Frontal cortex (tissue), 4 donors: ENCODE results near the gene SPECC1L. TPM values are rescaled to one million over a fixed set of nuclear protein-coding genes. Genes with fewer than 3 reads are reported as not detected.
A peak's percentile ranks its signal among the peaks of the same experiment; 100 is the strongest.

Experiments used
- DNase-seq, 2 donors: peaks; one replicate each; pipeline ENCODE4 v3.0.0; 2012; ENCODE audit warnings: low spot score in 2 of 2
- FAIRE-seq: peaks from 2 replicates; lab custom pipeline; 2012; peaks lifted over from hg19 to GRCh38; lab: Jason Lieb, UNC
- total RNA-seq: library from RNA; depleted of rRNA; stranded (reverse); fragments of >200 nt; gene quantifications from one replicate; pipeline ENCODE4 v1.2.3, GENCODE V29; 2014
- donor health status: control.
- donor health status: control.
- donor health status: control.

Gene SPECC1L
- total RNA-seq, 1 donor from 2014 or later, result 47.7 TPM

- no peak for DNase-seq
- no peak for FAIRE-seq
Observed at GRCh38 chr22:24420072-24420976, 149.7 kb downstream of the SPECC1L start.

DNA sequence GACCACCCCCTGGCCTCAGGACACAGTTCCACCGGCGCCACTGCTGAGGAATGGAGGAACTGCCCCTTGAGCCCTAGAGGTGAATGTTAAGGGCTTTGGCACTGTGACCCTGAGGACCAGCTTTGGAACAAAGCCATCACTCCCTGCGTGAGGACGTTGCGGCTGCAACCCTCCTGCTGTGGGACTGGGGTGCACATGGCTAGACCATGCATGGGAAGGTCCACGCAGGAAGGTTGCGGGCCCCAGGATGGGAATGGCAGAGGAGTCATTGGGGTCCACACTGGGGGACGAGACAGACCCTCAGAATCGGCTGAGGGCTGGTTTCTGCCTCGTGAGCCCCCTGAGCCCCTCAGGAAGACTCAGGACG lies 150.3 kb downstream of the SPECC1L start:
- FAIRE-seq (no peak), DNase-seq (no peak)

DNA sequence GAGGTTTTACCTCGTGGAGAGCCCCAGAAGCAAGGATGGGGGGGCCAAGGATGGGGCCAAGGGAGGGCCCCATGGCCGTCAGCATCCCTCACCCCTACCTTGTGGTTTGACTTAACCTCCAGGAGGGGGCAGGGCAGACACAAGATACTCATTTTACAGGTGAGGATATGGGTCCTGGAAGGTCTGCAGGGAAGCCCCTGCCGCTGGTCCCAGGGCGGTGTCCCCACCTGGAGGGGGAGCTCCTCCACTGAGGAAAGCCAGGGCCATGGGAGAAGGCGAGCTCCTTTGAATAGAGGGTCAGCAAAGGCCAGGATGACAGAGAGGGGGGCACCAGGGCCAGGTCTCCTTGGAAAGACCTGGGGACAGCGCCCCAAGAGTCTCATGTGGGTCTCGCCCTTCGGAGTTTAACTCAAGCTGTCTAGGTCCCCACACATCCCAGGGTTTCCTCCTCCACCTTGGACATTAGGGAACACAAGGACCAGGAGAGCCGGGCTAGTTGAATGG lies 150.8 kb downstream of the SPECC1L start:
- FAIRE-seq, result no peak

DNA sequence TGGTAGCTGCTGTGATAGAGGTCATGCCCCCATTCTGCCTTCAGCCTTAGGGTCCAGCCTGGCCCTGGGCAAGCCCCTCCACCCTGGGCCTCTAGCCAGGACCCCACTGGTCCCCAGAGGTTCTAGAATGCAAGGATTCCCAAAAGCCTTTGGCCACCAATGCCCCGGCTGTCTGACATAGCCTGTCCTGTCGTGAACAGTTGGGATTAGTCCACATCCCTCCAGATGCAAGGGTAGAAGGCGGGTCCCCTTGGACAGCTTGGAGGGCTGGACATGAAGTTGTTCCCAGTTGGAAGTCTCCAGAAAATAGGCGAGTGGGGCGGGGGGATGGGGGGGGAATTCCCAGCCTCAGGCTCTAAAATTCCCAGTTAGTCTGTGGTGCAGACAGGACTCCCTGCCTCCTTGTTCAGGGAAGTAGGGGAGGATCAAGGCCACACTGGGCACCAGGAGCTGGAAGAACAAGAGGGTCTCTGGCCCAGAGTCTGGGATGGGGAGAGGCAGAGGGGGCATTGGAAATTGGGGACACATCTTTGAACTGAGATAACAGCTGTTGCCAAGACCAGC lies 151.6 kb downstream of the SPECC1L start:
- FAIRE-seq (no peak), DNase-seq (no peak)

More for the DNA sequence above, 150.8 kb downstream of the SPECC1L start:
- no peak for DNase-seq

- no peak for FAIRE-seq
Observed at GRCh38 chr22:24423519-24424000, 152.9 kb downstream of the SPECC1L start.

DNA sequence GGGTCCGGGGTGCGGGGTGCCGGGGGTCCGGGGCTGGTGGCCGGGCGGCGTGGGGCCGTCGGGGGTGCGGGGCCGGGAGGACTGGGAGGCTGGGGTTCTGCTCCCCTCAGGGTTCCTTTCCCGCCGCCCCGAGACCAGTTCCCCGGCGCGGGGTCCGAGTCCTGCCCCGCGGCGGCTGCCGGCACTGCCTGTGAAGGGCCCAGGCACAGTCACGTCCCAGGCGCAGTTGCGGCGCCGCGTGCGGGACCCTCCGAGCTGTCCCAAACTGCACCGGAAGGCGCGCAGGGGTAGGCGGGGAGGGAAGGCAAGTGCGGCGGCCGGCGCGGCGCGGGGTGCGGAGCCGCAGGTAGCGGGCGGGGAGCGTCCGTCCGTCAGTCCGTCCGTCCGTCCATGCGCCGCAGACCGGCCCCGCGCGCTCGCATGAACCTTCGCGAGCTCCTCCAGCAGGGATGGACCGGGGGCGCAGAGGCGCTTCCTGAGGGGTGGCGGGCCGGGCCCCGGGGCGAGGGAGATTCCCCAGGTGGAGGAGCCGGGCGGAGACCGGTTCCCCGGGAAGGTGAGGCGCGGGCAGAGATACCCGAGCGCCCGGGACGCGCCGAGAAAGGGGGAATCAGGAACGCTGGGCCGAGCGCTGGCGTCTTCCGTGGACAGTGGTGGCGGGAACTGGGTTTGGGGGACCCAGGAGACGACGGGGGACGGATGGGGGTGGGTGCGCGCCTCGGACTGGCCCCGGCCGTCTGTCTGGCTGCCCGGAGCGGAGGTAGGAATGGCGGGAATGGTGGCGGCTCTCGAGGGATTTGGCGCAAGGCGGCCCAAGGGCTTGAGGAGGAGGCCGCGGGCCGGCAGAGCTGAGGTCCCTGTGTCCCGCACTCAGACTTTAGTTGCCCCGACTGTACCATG lies 153.6 kb downstream of the SPECC1L start:
- FAIRE-seq (no peak), DNase-seq (no peak)

More at GRCh38 chr22:24423519-24424000, 152.9 kb downstream of the SPECC1L start:
- peak; percentile 84 to 92 for DNase-seq

GRCh38 chr22:24424901-24425775 lies 154.5 kb downstream of the SPECC1L start:
- DNase-seq, result no peak
- no peak for FAIRE-seq

- no peak for FAIRE-seq
- DNase-seq, result no peak
Observed at GRCh38 chr22:24426436-24426835, 155.8 kb downstream of the SPECC1L start.

DNA sequence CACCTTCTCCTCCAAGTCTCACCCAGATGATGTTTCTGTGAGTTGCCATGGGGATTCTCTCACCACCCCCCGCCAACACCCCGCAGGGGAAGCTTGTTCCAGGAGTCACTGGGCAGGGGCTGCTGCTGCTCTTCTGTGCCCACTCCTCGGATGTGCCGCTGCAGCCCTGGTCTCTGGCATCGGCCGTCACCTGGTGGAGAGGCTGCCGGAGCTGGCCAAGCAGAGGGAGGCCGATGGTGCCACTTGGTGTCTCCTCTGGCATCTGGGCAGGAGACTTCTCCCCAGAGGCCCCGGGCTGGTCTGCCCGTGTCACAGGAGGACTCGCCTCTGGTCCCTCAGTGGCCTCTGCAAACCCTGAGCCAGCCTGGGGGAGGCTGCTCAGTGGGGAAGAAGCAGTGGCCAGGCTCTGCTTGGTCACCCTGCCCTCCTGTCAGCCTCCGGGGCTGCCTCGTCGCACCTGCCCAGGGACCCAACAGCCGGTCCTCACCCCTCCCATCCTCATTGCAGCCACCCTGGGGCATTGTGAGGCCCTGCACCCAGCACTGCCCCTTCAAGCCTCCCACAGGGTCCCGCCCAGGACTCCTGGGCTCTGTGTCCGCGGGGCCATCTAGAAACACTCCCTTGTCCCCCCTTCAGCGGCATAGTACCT lies 156.3 kb downstream of the SPECC1L start:
- DNase-seq, result no peak

DNA sequence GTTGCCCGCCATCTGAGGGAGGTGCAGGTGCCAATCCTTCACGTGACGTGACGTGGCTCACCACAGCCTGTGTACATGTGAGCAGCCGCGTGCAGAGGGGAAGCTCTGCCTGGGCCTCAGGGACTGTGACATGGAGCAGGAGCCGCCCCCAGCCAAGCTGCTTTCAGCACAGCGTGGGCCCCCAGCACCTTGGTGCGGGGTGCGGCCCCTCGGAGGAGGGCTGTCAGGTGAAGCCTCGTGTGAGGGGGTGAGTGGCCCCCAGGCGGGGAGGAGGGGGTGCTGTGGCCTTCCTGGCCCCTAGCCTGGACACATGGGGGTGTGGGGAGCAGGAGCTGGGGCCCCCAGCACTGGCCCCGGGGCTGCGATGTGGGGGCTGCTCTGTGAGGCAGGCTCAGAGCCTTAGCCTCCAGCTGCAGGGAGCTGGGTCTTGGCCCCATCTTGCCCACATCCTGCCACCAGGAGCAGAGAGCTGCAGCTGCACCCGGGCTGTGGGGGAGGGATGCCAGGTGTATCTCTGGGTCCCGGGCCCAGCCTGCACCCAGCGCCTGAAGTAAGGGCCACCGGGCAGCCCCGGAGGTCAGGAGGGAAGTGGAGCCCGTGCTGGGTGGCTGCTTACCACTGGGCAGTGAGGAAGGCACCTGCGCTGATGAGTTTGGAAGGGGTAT lies 157.0 kb downstream of the SPECC1L start, which contains the start of gene ADORA2A:
TSS of gene ADORA2A (plus strand) at position 100 of the 665 bp plus-strand sequence. CDS start 5,806 bp downstream, outside the sequence.
- FAIRE-seq, result no peak
- DNase-seq, result no peak

More for the DNA sequence above, 156.3 kb downstream of the SPECC1L start:
- FAIRE-seq, result no peak

- DNase-seq (no peak), FAIRE-seq (no peak)
Observed at GRCh38 chr22:24428751-24429410, 158.2 kb downstream of the SPECC1L start.

GRCh38 chr22:24429411-24430365 lies 159.1 kb downstream of the SPECC1L start:
- DNase-seq, result no peak
- no peak for FAIRE-seq

DNA sequence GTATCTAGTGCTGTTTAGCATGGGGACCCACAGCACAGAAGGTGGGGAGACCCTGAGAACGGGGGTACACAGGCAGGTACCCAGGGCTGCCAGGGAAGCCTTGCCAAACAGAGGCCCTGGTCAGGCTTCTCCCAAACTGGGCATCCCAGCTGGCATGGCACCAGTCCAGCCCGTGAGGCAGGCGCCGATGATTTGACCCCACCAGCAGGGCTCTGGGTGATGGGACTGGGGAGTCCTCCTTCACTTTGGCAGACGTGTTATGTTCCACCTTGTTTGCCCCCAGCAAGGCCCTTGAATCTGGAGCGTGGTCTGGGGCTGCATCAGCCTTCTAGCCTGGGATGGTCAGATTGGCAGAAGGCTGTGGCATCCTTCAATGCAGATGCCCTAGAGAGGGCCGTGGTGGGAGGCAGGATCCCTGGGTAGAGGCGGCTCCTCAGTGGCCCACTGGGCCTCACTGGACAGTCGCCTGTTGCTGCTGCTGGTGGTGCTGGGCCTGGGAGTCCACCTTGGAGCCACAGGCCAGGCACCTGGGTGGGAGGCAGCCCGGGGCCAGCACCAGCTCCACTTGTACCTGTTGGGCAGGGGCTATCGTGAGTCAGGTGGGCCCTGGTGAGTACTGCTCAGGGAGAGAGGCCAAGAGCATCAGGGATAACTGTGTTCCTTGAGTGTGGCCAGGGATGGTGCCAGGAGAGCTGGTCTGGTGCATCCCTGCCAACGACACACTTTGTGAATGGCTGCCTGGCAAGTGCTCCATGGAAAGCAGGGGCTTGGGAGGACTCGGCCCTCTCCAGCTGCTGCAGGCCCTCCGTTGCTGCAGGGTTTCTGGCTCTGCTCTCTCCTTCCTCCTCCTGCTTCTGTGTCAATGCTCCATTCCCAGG lies 160.0 kb downstream of the SPECC1L start:
- FAIRE-seq (no peak), DNase-seq (no peak)

- no peak for FAIRE-seq
- DNase-seq, result no peak
Observed at GRCh38 chr22:24431309-24432034, 160.8 kb downstream of the SPECC1L start.
